RPMI8226 (cell line): ENCODE results near the gene NAA15.
"Not testable (repeated sequence)": the region's sequence is repeated elsewhere in the genome, so short reads cannot be mapped to it uniquely, and the experiment has no call there.

ENCODE experiments used
- DNase-seq: peaks from one replicate; pipeline ENCODE4 v3.0.0-alpha.2; 2015

Gene NAA15

GRCh38 chr4:139299536-139299935, 1.8 kb upstream of the NAA15 start:
- DNase-seq: no peak

GRCh38 chr4:139300431-139301112, 733 bp upstream of the NAA15 start:
- peak; percentile 28 for DNase-seq

GRCh38 chr4:139301821-139302611, 711 bp downstream of the NAA15 start, which contains the start of gene NDUFC1:
NDUFC1 (minus strand) TSS chr4:139302477; CDS start chr4:139295798, 6,679 bp downstream.
- DNase-seq: peak; percentile 69

GRCh38 chr4:139304920-139305319, 3.6 kb downstream of the NAA15 start:
- DNase-seq: no peak

- no peak for DNase-seq
Measured at GRCh38 chr4:139311909-139312308, 10.6 kb downstream of the NAA15 start.

GRCh38 chr4:139312552-139313332, 11.4 kb downstream of the NAA15 start:
- DNase-seq: peak; percentile 46

GRCh38 chr4:139313414-139313813, 12.1 kb downstream of the NAA15 start:
- DNase-seq: not testable (repeated sequence)

- DNase-seq: no peak
Measured at GRCh38 chr4:139314047-139314800, 12.9 kb downstream of the NAA15 start.

GRCh38 chr4:139315221-139315675, 13.9 kb downstream of the NAA15 start:
- no peak for DNase-seq

- DNase-seq: no peak
Measured at GRCh38 chr4:139316733-139317132, 15.4 kb downstream of the NAA15 start.

GRCh38 chr4:139317635-139318034, 16.3 kb downstream of the NAA15 start:
- DNase-seq: no peak

- DNase-seq: peak; percentile 47
Measured at GRCh38 chr4:139319571-139319970, 18.3 kb downstream of the NAA15 start.

GRCh38 chr4:139322070-139322469, 20.8 kb downstream of the NAA15 start:
- DNase-seq: not testable (repeated sequence)

- DNase-seq: not testable (repeated sequence)
Measured at GRCh38 chr4:139322541-139322940, 21.2 kb downstream of the NAA15 start.

GRCh38 chr4:139324620-139325019, 23.3 kb downstream of the NAA15 start:
- DNase-seq: no peak

GRCh38 chr4:139329665-139330200, 28.4 kb downstream of the NAA15 start:
- no peak for DNase-seq

- DNase-seq: no peak
Measured at GRCh38 chr4:139330283-139330682, 29.0 kb downstream of the NAA15 start.

- no peak for DNase-seq
Measured at GRCh38 chr4:139331185-139331584, 29.9 kb downstream of the NAA15 start.

GRCh38 chr4:139333046-139333445, 31.7 kb downstream of the NAA15 start:
- DNase-seq: no peak

- no peak for DNase-seq
Measured at GRCh38 chr4:139337612-139338011, 36.3 kb downstream of the NAA15 start.

- no peak for DNase-seq
Measured at GRCh38 chr4:139361301-139361700, 60.0 kb downstream of the NAA15 start.

GRCh38 chr4:139367421-139368090, 66.3 kb downstream of the NAA15 start:
- no peak for DNase-seq
